Endodermal cell (in vitro differentiated cells): Measurements from ENCODE around the gene ZNF213. TPM values are rescaled to one million over a fixed set of nuclear protein-coding genes. Genes with fewer than 3 reads are reported as not detected.

ENCODE experiments used
- DNase-seq: peaks from one replicate; pipeline ENCODE4 v3.0.0-alpha.2; 2017
- H3K27ac ChIP-seq: 2 replicates; pipeline ENCODE4 v1.5.1; 2013; ENCODE audit warnings: mild to moderate bottlenecking, low read depth, low read length, moderate library complexity
- H3K27me3 ChIP-seq: 2 replicates; pipeline ENCODE4 v1.6.1; 2013; ENCODE audit warnings: mild to moderate bottlenecking, low read length, moderate library complexity; ENCODE audit not compliant: insufficient read depth, control insufficient read depth, poor library complexity, severe bottlenecking
- H3K36me3 ChIP-seq: 2 replicates; pipeline ENCODE4 v1.7.0; 2013; ENCODE audit warnings: mild to moderate bottlenecking, low read length, moderate library complexity; ENCODE audit not compliant: control insufficient read depth, insufficient read depth
- H3K4me1 ChIP-seq: one replicate; pipeline ENCODE4 v1.7.0; 2013; ENCODE audit warnings: low read length; ENCODE audit not compliant: control insufficient read depth, insufficient read depth
- H3K4me3 ChIP-seq: 2 replicates; pipeline ENCODE4 v1.5.1; 2013; ENCODE audit warnings: mild to moderate bottlenecking, low read length, moderate library complexity
- H3K9ac ChIP-seq: 2 replicates; pipeline ENCODE4 v1.6.1; 2013; ENCODE audit warnings: mild to moderate bottlenecking, low read length, moderate library complexity; ENCODE audit not compliant: poor library complexity, severe bottlenecking; ENCODE audit errors: extremely low read depth
- H3K9me3 ChIP-seq: 2 replicates; pipeline ENCODE4 v1.6.1; 2013; ENCODE audit warnings: mild to moderate bottlenecking, low read length, moderate library complexity; ENCODE audit not compliant: control insufficient read depth
- H3K27ac Mint-ChIP-seq: 2 replicates; pipeline ENCODE4 v1.8.0; 2020; ENCODE audit warnings: mixed read lengths
- H3K27me3 Mint-ChIP-seq: 2 replicates; pipeline ENCODE4 v1.8.0; 2021; ENCODE audit warnings: mild to moderate bottlenecking, mixed read lengths; ENCODE audit not compliant: insufficient read depth
- H3K36me3 Mint-ChIP-seq: 2 replicates; pipeline ENCODE4 v1.8.0; 2020; ENCODE audit warnings: low read depth, mixed read lengths
- H3K4me1 Mint-ChIP-seq: 2 replicates; pipeline ENCODE4 v1.8.0; 2020; ENCODE audit warnings: mixed read lengths
- H3K4me3 Mint-ChIP-seq: 2 replicates; pipeline ENCODE4 v1.8.0; 2020; ENCODE audit warnings: mild to moderate bottlenecking, moderate library complexity, mixed read lengths
- H3K9me3 Mint-ChIP-seq: 2 replicates; pipeline ENCODE4 v1.8.0; 2020; ENCODE audit warnings: mild to moderate bottlenecking, mixed read lengths
- CTCF ChIP-seq: fragments of 200-600 bp; sonication (generic); conservative IDR thresholded peaks from 2 replicates; pipeline ENCODE4 v1.5.0; 2021; ENCODE audit warnings: antibody characterized with exemption, mild to moderate bottlenecking
- WGBS, 2 experiments: methylation state at CpG; one replicate each; pipeline versions ENCODE4 v1.1.5 to v1.1.7; 2013; ENCODE audit warnings: missing lambda C conversion rate in 2 of 2, mixed read lengths in 1 of 2; ENCODE audit not compliant: insufficient coverage in 1 of 2, insufficient read length in 1 of 2; 5-methylcytosine and 5-hydroxymethylcytosine counted together
- total RNA-seq, 2 donors: library from RNA; stranded (reverse); fragmentation: NEBNext Ultra II Directional in 1 of 2; extraction: Animal tissue kit (Norgen Biotek cat#: 25700) in 1 of 2; gene quantifications; 2 replicates in 1 of 2; 3 replicates in 1 of 2; pipeline ENCODE4 v1.2.1, GENCODE V29; 2021

The ZNF213 gene
- total RNA-seq, 2 donors from 2014 or later = 5.1 to 6.3 TPM

- Mint-ChIP-seq H3K27me3 (peaks cover 12% of the 10 kb centered on the region), H3K27ac (peak overlapping the region; percentile 35), H3K9me3 (no peaks in the 10 kb centered on the region), H3K4me3 (no peak overlapping the region), H3K36me3 (peaks cover 14% of the 10 kb centered on the region), H3K4me1 (no peaks in the 10 kb centered on the region)
- no peaks in the 10 kb centered on the region for H3K36me3 ChIP-seq
- WGBS, 2 experiments = 95 to 98% methylated on average over 11 of the region's 11 CpGs
- no peak for TF ChIP-seq CTCF
- H3K9ac ChIP-seq = no peak overlapping the region
- no peak for DNase-seq
- H3K27me3 ChIP-seq = peaks cover 9% of the 10 kb centered on the region
- H3K9me3 ChIP-seq = no peaks in the 10 kb centered on the region
- no peak overlapping the region for H3K4me3 ChIP-seq
- no peaks in the 10 kb centered on the region for H3K4me1 ChIP-seq
- no peak overlapping the region for H3K27ac ChIP-seq
These were observed 8.4 kb downstream of the ZNF213 start for GRCh38 chr16:3143189-3143588.

GRCh38 chr16:3143598-3144320 is 8.9 kb downstream of the ZNF213 start:
- H3K4me1 ChIP-seq = no peaks in the 10 kb centered on the region
- H3K9ac ChIP-seq = no peak overlapping the region
- H3K36me3 Mint-ChIP-seq = peaks cover 14% of the 10 kb centered on the region
- H3K27ac Mint-ChIP-seq = peak overlapping the region; percentile 35
- no peak overlapping the region for H3K27ac ChIP-seq
- no peak overlapping the region for H3K4me3 ChIP-seq
- H3K27me3 Mint-ChIP-seq = peaks cover 14% of the 10 kb centered on the region
- no peaks in the 10 kb centered on the region for H3K9me3 Mint-ChIP-seq
- H3K27me3 ChIP-seq = peaks cover 15% of the 10 kb centered on the region
- no peak for DNase-seq
- H3K9me3 ChIP-seq = no peaks in the 10 kb centered on the region
- H3K36me3 ChIP-seq = no peaks in the 10 kb centered on the region
- TF ChIP-seq CTCF = no peak
- 93 to 97% methylated on average over 17 to 23 of the region's 23 CpGs for WGBS, 2 experiments
- no peak overlapping the region for H3K4me3 Mint-ChIP-seq
- H3K4me1 Mint-ChIP-seq = no peaks in the 10 kb centered on the region

- no peak overlapping the region for H3K27ac Mint-ChIP-seq
- WGBS, 2 experiments = 86 to 87% methylated on average over 6 to 18 of the region's 18 CpGs
These were observed 9.6 kb downstream of the ZNF213 start for GRCh38 chr16:3144321-3144983.

More at GRCh38 chr16:3144321-3144983, 9.6 kb downstream of the ZNF213 start:
- Histone ChIP-seq H3K9ac (no peak overlapping the region), H3K4me1 (no peaks in the 10 kb centered on the region), H3K4me3 (no peak overlapping the region), H3K9me3 (no peaks in the 10 kb centered on the region), H3K27me3 (peaks cover 19% of the 10 kb centered on the region), H3K27ac (no peak overlapping the region), H3K36me3 (no peaks in the 10 kb centered on the region)
- peaks cover 14% of the 10 kb centered on the region for H3K36me3 Mint-ChIP-seq
- H3K9me3 Mint-ChIP-seq = no peaks in the 10 kb centered on the region
- H3K27me3 Mint-ChIP-seq = peaks cover 17% of the 10 kb centered on the region
- no peak for DNase-seq
- peaks cover 4% of the 10 kb centered on the region for H3K4me1 Mint-ChIP-seq
- H3K4me3 Mint-ChIP-seq = no peak overlapping the region
- no peak for TF ChIP-seq CTCF
